ENCODE measurements around the gene THSD7B.
"Not testable (repeated sequence)": the region's sequence is repeated elsewhere in the genome, so short reads cannot be mapped to it uniquely, and the experiment has no call there.

The THSD7B gene

DNA sequence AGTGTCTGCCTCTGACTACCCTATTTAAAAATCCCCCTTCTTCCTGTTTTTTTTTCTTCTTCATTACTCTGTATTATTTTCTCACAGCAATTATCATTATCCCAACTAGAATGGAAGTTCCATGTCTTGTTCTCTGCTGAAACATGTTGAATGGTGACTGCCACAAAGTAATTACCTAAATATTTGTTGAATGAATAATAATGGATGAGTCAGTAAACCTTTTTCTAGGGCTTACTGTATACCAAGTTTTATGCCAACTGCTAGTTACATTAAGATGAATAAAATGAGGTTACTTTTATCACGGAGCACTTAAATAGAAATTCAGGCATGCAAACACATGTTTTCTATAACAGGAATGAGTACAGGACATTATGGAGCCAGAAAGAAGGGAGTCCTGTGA, 490.6 kb downstream of the THSD7B start:
- no peak for DNase-seq (ENCODE audit: low read depth)

- no peak for DNase-seq (ENCODE audit: low read depth)
Measured at GRCh38 chr2:137261881-137262585, 496.7 kb downstream of the THSD7B start.

- DNase-seq (ENCODE audit: low read depth) = no peak
Measured at GRCh38 chr2:137262594-137262993, 497.2 kb downstream of the THSD7B start.

GRCh38 chr2:137287913-137288639, 522.7 kb downstream of the THSD7B start:
- DNase-seq (ENCODE audit: low read depth) = no peak

DNA sequence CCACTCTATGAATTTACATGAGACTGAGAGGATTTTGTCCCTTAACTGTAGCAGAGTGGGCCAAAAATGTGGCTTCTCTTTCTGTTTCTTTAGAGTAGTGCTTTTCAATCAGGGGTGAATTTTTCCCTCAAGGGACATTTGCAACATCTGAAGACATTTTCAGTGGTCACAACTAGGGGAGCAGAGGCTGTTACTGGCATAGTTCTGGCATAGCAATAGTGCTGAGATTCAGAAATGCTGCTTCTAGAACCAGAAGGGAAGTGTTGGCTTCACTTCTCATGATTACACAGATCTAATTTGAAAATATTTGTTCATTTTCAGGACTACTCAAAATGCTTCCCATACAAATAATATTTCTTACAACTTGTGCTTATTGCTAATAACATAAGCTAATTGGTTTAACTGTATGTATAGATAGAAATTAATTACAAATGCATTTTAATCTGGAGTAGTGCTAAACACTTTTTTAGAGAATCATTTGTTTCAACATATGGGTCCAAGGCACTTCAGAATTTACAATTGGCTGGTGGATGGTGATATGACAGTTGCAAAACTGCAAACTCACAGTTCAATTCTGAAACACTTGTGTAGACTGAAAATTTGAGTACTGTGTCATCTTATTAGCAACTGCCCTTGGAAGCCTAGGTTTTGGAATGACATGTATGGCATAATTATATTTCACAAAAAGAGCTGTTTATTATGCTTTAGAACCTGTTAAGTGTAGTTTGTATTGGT, 526.7 kb downstream of the THSD7B start:
- DNase-seq (ENCODE audit: low read depth) = no peak

GRCh38 chr2:137298377-137298776, 533.0 kb downstream of the THSD7B start:
- DNase-seq (ENCODE audit: low read depth) = no peak

GRCh38 chr2:137300987-137301386, 535.6 kb downstream of the THSD7B start:
- DNase-seq (ENCODE audit: low read depth) = no peak

DNA sequence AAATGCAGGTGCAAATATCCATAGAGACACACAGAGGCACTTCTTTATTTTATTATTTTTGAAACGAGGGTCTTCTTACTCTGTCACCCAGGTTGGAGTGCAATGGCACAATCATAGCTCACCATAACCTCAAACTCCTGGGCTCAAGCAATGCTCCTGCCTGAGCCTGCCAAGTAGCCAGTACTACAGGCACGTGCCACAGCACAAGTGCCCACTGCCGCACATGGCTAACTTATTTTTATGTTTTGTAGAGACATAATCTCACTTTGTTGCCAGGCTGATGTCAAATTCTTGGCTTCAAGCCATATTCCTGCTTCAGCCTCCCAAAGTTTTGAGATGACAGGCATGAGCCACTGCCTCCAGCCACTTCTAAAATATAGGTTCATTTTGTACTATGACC, 537.6 kb downstream of the THSD7B start:
- no peak for DNase-seq (ENCODE audit: low read depth)

GRCh38 chr2:137316075-137316474, 550.7 kb downstream of the THSD7B start:
- DNase-seq (ENCODE audit: low read depth) = no peak

DNA sequence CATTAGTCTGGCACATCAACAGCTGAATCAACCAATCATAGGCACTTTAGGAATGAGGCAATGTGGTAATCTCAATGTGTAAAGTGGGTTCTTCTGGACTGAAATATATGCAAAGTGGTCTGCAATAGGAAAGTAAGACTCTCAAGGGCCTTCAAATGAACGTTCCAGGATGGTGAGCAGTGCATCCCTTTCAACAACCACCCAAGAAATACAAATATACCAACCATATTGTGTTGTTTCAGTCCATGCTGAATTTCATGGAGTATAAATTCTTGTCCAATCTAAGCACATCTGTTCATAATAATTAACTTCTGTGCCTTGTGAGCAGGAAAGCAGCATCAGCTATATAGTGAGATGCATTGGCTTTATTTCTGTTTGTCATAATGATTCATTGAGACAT, 556.2 kb downstream of the THSD7B start:
- no peak for DNase-seq (ENCODE audit: low read depth)

DNA sequence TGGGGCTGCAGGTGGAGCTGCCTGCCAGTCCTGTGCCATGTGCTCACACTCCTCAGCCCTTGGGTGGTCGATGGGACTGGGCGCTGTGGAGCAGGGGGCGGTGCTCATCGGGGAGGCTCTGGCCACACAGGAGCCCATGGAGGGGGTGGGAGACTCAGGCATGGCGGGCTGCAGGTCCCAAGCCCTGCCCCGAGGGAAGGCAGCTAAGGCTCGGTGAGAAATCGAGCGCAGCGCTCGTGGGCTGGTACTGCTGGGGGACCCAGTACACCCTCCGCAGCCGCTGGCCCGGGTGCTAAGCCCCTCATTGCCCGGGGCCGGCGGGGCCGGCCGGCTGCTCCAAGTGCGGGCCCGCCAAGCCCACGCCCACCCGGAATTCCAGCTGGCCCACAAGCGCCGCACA, 566.2 kb downstream of the THSD7B start:
- not testable (repeated sequence) for DNase-seq (ENCODE audit: low read depth)

GRCh38 chr2:137333386-137334165, 568.2 kb downstream of the THSD7B start:
- no peak for DNase-seq (ENCODE audit: low read depth)

DNA sequence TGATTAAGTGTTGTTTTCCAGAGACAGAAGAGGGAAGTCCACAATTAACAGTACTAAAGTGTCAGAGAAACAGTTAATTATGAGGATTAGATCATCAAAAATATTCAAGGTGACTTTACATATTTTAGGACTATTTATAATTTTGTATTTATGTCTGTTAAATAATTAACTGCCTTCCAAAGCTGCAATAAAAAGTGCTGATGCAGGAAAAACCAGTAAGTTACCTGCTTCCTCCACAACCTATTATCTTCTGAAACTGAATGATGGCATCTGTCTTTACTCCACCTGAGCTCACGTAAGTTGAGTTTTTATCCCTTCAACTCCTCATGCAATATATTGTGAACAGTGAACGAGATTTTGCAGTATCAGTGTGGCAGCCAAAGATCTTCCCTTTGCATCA, 570.7 kb downstream of the THSD7B start:
- DNase-seq (ENCODE audit: low read depth) = no peak

DNA sequence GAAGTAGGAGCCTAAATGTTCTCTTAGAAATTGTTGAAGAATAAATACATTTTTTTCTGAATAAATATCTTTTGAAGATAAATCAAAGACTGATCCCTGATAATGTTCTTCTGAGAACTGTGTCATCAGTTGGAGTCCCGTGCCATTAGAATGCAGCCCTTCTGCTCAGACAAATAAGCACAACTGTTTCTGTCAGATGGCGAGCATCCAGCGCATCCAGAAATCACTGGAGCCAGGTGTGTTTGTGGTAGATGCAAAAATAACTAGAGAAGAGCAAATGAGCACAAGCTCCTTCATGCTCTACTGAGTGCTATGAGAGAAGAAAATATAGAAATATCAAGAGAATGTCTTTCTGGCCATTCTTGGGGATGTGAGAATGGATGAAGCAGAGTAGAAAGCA, 573.7 kb downstream of the THSD7B start:
- no peak for DNase-seq (ENCODE audit: low read depth)

DNA sequence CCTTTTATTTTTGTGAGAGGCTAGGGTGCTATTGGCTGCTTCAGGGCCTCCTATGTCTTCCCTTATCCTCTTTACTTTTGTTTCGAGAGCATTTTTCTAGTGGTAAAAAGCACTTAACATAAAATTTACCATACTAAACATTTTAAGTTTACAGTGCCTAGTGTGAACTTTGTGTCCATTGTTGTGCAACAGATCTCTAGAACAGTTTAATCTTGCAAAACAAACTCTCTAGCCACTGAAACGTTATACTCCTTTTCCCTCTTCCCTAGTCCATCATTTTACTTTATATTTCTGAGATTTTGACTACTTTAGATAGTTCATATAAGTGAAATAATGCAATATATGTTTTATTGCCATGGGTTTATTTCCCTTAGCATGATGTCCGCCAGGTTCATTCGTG, 580.6 kb downstream of the THSD7B start:
- DNase-seq (ENCODE audit: low read depth) = no peak

DNA sequence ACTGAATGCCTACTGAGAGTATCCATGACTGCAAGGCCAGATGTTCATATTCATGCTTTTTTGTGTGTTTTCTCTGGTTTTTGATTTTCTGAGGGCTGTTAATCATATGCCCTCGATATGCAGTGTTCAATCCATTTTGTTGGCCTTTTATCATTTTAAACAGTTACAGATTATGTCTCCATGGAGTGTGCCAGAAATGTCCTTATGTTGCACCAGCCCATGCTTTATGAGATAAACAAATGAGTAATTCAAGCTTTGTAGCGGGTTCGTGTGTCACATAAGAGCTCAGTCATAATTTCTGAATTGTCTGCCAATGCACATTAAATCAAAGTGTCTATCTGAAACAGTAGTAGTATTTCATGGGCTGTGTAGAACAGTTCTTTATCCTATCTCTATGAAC, 583.0 kb downstream of the THSD7B start:
- DNase-seq (ENCODE audit: low read depth) = no peak

DNA sequence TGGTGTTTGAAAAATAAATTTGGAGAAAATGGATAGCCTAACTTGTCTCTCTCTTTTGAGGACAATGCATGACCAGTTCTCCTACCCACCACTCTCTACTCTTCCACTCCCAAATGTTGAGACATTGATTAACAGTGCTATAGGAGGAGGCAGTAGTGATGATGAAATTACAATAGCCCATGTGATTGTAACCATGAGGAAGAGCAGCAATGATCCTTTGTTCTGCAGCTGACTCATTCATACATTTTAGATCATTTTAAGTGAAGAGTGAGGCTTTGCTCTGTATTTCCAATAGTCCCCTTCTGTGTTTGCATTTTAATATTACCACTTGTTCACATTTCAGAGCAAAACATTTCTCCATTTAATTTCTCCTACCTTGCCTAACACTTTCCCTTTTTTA, 592.3 kb downstream of the THSD7B start:
- no peak for DNase-seq (ENCODE audit: low read depth)

DNA sequence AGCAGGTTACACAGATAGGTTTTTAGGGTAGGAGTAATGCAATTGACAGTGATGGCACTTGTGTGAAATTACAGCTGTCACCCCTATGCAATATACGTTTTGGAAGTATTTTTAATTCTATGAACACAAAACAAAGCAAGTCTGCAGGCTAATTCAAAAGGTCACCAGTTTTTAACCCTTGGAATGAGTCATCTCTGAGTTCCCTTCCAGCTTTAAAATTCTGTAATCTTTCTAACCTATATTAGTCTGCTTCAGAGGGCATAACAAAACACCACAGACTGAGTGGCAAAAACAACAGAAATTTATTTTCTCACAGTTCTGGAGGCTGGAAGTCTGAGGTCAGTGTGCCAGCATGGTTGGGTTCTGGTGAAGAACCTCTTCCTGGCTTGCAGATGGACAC, 602.0 kb downstream of the THSD7B start:
- no peak for DNase-seq (ENCODE audit: low read depth)

GRCh38 chr2:137369106-137369505, 603.8 kb downstream of the THSD7B start:
- no peak for DNase-seq (ENCODE audit: low read depth)

DNA sequence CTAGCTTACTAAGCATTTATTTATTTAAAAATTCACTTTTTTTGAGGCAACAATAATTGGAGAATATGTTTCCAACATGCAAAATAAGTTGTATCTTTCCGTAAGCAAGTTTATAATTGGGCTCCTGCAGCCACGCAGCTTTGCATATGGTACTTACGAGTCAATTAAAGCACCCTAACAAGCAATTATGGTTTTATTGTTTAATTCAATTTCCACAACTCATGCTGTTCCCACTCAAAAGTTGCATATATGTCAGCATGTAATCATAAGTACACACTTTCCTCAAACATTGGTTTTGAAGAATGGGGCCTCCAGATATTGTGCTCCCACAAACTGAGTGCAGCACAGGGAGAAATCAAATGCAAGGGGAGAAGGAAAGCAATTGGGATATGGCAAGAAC, 613.8 kb downstream of the THSD7B start:
- no peak for DNase-seq (ENCODE audit: low read depth)

DNA sequence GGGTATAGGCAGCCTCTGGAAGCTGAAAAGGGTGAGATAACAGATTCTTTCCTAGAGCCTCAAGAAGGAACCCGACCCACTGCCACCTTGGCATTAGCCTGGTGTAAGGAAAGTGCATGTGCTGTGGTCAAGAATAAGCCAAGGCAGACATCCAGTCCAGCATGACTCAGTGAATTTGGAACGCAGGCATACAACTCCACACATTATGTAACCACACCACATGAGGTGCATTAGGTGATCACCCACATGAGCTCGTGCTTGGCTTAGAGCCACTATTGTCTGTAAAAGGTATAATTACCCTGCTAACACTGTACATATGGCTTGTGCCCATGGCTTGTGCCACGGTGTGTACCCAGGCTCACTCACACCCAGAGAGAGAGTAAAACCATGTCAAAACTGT, 615.3 kb downstream of the THSD7B start:
- DNase-seq (ENCODE audit: low read depth) = no peak

GRCh38 chr2:137381731-137382130, 616.4 kb downstream of the THSD7B start:
- DNase-seq (ENCODE audit: low read depth) = no peak
